NB4 (cell line): ENCODE measurements around the gene LMO4.

Experiments used
- DNase-seq: peaks from one replicate; pipeline ENCODE4 v3.0.0; 2010; ENCODE audit warnings: low read depth
- H3K4me3 ChIP-seq: one replicate; pipeline ENCODE4 v1.5.1; 2011; ENCODE audit warnings: mild to moderate bottlenecking, low read depth, low read length, moderate library complexity
- MYC ChIP-seq: IDR thresholded peaks from 2 replicates; pipeline ENCODE4 v1.6.1; 2011; ENCODE audit warnings: low read depth, low read length
- POLR2A ChIP-seq: IDR thresholded peaks from 2 replicates; pipeline ENCODE4 v1.6.1; 2011; ENCODE audit warnings: mild to moderate bottlenecking; ENCODE audit not compliant: insufficient read length; ENCODE audit errors: extremely low read depth
- TF ChIP-seq, protein P1 (sequence below): IDR thresholded peaks from 2 replicates; pipeline ENCODE4 v1.6.1; 2011; ENCODE audit warnings: low read depth, low read length
- TF ChIP-seq, protein P2 (sequence below): IDR thresholded peaks from one replicate; pipeline ENCODE4 v1.5.1; 2012; ENCODE audit warnings: low read depth, low read length

Gene LMO4

DNA sequence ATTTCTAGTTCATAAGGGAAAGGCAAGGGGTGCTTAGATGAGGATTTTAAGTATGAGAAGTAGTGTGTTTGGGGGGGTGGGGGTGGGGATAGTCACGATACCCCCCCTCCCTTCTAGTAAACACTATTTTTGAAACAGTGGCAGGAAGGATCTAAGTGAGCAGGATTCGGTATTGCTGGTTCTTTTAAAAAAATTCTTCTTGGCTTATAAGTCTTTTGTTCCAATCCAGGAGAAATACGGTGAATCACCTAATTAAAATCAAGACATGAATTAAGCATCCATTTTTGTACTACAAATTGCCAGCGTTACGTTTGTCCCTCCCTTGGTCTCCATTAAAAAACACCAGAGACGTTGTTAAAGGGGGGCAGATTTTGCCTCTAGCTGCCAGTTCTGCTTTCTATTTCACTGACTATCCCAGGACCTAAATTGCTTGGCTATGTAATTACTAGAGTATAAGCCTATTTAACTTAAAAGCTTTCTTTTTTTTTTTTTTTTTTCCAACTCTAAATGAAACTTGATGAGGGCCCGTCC lies 911 bp downstream of the LMO4 start:
- peak; percentile 67 for DNase-seq
- H3K4me3 ChIP-seq: peak overlapping the region; percentile 67
- TF ChIP-seq POLR2A (no peak), MYC (no peak)
- TF ChIP-seq, protein P1, sequence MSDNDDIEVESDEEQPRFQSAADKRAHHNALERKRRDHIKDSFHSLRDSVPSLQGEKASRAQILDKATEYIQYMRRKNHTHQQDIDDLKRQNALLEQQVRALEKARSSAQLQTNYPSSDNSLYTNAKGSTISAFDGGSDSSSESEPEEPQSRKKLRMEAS: no peak

DNA sequence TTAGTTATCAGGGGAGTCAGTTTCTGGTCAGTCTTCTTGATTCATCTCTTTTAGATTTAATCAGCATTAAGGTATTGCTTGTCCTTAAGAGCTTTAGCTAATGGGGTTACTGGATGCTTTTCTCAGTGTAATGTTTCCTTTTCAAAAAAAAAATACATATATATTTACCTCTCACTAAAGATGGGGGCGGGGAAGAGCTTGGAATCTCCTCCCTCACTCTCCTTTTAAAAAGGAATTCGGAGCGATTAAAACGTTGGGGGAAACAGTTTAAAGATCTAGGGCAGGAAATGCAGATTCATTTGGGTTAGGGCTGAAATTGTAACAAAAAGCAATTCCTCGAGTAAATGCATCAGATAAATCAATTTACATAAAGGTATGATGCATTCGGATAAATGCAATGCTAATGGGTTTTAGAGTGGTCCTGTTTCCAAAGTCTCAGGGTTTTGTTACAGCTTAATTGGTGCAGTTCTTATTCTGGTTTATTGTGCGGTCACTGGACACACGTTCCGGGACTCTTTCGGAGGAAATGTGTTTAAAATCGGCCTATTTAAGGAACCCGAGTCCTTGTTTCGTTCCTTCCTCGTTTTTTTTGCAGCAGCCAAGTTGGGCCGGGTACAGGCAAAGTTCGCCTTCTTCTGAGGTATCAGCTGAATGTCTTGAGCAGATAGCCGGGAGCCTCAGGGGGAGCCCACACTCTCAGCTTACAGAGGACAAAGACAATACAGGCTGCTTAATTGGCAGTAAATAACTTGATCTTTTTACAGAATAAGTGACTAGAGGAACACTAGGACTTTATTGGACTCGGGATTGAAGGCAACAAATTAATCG lies 1.6 kb downstream of the LMO4 start:
- peak; percentile 62 for DNase-seq

DNA sequence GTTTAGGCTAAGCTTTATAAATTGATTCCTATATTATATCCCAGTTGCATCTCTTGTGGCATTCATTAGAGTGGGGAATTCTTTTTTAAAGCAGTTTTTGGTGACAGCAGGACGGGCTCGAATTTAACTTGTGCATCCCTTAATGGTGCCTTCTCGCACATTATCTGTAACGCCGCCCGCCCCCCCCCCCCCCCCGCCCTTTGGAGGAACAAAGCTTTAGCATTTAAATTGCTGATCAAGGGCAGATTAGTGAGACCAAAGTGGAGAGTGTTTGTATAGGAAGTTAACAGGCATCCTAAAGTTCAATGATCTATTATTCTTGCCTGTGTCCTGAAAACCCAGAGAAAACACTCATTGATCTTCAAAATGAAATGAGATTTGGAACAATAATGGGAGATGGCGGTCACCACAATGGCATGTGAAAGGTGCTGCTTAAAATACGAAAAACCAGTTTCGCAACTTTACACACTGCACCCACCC lies 2.2 kb downstream of the LMO4 start:
- no peak for DNase-seq
- H3K4me3 ChIP-seq: peak overlapping the region; percentile 67
- TF ChIP-seq, protein P2, sequence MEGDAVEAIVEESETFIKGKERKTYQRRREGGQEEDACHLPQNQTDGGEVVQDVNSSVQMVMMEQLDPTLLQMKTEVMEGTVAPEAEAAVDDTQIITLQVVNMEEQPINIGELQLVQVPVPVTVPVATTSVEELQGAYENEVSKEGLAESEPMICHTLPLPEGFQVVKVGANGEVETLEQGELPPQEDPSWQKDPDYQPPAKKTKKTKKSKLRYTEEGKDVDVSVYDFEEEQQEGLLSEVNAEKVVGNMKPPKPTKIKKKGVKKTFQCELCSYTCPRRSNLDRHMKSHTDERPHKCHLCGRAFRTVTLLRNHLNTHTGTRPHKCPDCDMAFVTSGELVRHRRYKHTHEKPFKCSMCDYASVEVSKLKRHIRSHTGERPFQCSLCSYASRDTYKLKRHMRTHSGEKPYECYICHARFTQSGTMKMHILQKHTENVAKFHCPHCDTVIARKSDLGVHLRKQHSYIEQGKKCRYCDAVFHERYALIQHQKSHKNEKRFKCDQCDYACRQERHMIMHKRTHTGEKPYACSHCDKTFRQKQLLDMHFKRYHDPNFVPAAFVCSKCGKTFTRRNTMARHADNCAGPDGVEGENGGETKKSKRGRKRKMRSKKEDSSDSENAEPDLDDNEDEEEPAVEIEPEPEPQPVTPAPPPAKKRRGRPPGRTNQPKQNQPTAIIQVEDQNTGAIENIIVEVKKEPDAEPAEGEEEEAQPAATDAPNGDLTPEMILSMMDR: no peak
- TF ChIP-seq, protein P1: no peak
- no peak for TF ChIP-seq MYC

More for the DNA sequence above, 1.6 kb downstream of the LMO4 start:
- H3K4me3 ChIP-seq: peak overlapping the region; percentile 67
- TF ChIP-seq, protein P1: no peak
- TF ChIP-seq POLR2A (no peak), MYC (no peak)
- TF ChIP-seq, protein P2: no peak

DNA sequence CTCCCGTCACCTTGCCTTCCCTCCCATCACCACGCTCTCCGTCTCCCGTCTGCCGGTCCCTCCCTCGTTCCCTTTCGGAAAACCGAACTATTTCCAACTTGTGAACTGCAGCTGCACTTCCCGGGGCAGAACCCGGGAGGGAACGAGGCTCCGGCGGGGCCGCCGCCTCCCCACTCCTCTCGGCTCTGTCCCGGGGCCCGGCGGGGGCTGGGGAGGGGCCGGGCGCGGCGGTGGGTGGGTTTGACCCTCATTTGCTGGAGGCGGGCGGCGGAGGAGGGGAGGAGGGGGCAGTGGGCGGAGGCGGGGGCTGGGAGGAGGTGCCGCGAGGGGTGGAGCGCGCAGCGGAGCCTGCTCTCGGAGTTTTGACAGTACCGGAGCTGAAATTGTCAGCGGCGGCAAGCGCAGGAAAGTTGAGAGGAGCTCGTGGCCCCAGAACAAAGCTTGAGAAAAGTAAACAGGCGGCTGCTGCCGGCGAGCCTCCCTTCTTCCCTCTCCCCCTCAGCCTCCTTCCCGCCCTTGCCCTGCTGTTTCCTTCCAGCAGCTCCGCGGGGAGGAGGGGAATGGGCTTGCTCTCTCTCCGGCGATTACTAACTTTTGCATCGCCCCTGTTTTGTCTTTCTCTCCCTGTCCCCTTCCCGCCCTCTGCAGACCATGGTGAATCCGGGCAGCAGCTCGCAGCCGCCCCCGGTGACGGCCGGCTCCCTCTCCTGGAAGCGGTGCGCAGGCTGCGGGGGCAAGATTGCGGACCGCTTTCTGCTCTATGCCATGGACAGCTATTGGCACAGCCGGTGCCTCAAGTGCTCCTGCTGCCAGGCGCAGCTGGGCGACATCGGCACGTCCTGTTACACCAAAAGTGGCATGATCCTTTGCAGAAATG lies 2.9 kb downstream of the LMO4 start:
- peak; percentile 80 for DNase-seq
- peak overlapping the region; percentile 67 for H3K4me3 ChIP-seq
- TF ChIP-seq MYC: 0 out of 2 replicates have a peak, but pooled peaks have one; percentile 17
- TF ChIP-seq, protein P2: no peak

DNA sequence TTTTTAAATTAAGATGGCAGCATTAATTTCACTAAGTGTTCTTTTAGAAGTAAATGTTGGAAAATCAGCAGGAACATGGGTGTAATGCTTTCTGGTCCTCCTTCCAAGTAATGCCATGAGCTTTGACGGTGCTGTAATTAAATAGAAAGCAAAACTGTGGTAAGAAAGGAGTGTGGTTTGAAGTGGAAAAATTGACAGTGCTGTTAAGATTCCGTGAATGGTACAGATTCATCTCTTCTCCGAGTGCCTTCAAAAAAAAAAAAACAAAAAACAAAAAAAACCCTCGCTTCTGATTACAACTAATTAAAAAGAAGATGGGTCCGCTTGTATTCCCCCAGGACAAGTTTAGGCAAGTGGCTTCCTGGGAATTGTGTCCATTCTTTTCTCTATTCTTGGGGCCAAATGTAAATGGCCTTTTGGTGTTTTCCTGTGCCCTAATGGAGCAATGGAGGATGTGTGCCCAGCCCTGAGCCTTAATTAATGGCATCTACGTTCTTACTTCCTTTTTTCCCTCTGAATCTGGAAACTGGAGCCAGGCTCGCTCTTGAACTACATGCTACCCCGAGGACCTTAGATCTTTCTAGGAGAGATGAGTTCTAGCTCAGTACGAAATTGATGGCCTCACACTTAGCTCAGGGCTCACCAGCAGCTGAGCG lies 5.1 kb downstream of the LMO4 start:
- TF ChIP-seq, protein P2: no peak
- TF ChIP-seq MYC (no peak), POLR2A (no peak)
- TF ChIP-seq, protein P1: no peak
- peak; percentile 42 for DNase-seq
- peak overlapping the region; percentile 3 for H3K4me3 ChIP-seq
